ENCODE measurements around the gene S100B. TPM values are rescaled to one million over a fixed set of nuclear protein-coding genes. Genes with fewer than 3 reads are reported as not detected.
"Not testable (repeated sequence)": the region's sequence is repeated elsewhere in the genome, so short reads cannot be mapped to it uniquely, and the experiment has no call there.

S100B gene
- total RNA-seq, 1 donor from 2014 or later = 2.8 TPM

- Histone ChIP-seq H3K4me3 (peak overlapping the region; percentile 95), H3K9me3 (replicated peaks) (no peaks in the 10 kb centered on the region), H3K4me1 (peaks cover 47% of the 10 kb centered on the region), H3K27me3 (ENCODE audit: low read depth) (no peaks in the 10 kb centered on the region), H3K27ac (replicated peaks) (peak overlapping the region; percentile 99), H3K36me3 (no peaks in the 10 kb centered on the region)
- no peak for DNase-seq
- TF ChIP-seq CTCF (IDR thresholded peaks at IDR 0.05; ENCODE audit: borderline replicate concordance) = no peak
- intact Hi-C loops (cut with micrococcal nuclease) = no loop called here
These were observed 29.5 kb upstream of the S100B start for GRCh38 chr21:46634427-46634826.

GRCh38 chr21:46633566-46633965 lies 28.7 kb upstream of the S100B start:
- H3K27ac ChIP-seq (replicated peaks) = no peak overlapping the region
- intact Hi-C loops (cut with micrococcal nuclease) = no loop called here
- TF ChIP-seq CTCF (IDR thresholded peaks at IDR 0.05; ENCODE audit: borderline replicate concordance) = no peak

GRCh38 chr21:46630915-46631314 lies 26.0 kb upstream of the S100B start:
- H3K27ac ChIP-seq (replicated peaks); H3K27me3 ChIP-seq (ENCODE audit: low read depth); H3K4me3 ChIP-seq; H3K36me3 ChIP-seq; intact Hi-C loops (cut with micrococcal nuclease); H3K9me3 ChIP-seq (replicated peaks); DNase-seq: not testable (repeated sequence)
- H3K4me1 ChIP-seq = peaks cover 13% of the 10 kb centered on the region

More at GRCh38 chr21:46633566-46633965, 28.7 kb upstream of the S100B start:
- Histone ChIP-seq H3K27me3 (ENCODE audit: low read depth) (peaks cover 4% of the 10 kb centered on the region), H3K4me3 (no peak overlapping the region), H3K9me3 (replicated peaks) (no peaks in the 10 kb centered on the region), H3K4me1 (peaks cover 38% of the 10 kb centered on the region), H3K36me3 (no peaks in the 10 kb centered on the region)
- DNase-seq = no peak

GRCh38 chr21:46628868-46629267 lies 24.0 kb upstream of the S100B start:
- Histone ChIP-seq H3K36me3 (no peaks in the 10 kb centered on the region), H3K9me3 (replicated peaks) (peaks cover 20% of the 10 kb centered on the region), H3K27me3 (ENCODE audit: low read depth) (peaks cover 5% of the 10 kb centered on the region), H3K27ac (replicated peaks) (no peak overlapping the region), H3K4me3 (no peak overlapping the region), H3K4me1 (no peaks in the 10 kb centered on the region)
- DNase-seq = no peak
- TF ChIP-seq CTCF (IDR thresholded peaks at IDR 0.05; ENCODE audit: borderline replicate concordance) = no peak
- intact Hi-C loops (cut with micrococcal nuclease) = no loop called here

- TF ChIP-seq CTCF (IDR thresholded peaks at IDR 0.05; ENCODE audit: borderline replicate concordance) = no peak
- no peak overlapping the region for H3K4me3 ChIP-seq
- H3K27ac ChIP-seq (replicated peaks) = no peak overlapping the region
- H3K27me3 ChIP-seq (ENCODE audit: low read depth) = peaks cover 5% of the 10 kb centered on the region
- peaks cover 20% of the 10 kb centered on the region for H3K9me3 ChIP-seq (replicated peaks)
- no peaks in the 10 kb centered on the region for H3K36me3 ChIP-seq
- DNase-seq = no peak
- H3K4me1 ChIP-seq = no peaks in the 10 kb centered on the region
- intact Hi-C loops (cut with micrococcal nuclease) = no loop called here
These were observed 22.8 kb upstream of the S100B start for GRCh38 chr21:46627726-46628125.

- Histone ChIP-seq H3K4me3 (no peak overlapping the region), H3K36me3 (no peaks in the 10 kb centered on the region), H3K27me3 (ENCODE audit: low read depth) (peaks cover 5% of the 10 kb centered on the region), H3K4me1 (no peaks in the 10 kb centered on the region), H3K27ac (replicated peaks) (no peak overlapping the region), H3K9me3 (replicated peaks) (peaks cover 20% of the 10 kb centered on the region)
- TF ChIP-seq CTCF (IDR thresholded peaks at IDR 0.05; ENCODE audit: borderline replicate concordance) = no peak
- intact Hi-C loops (cut with micrococcal nuclease) = no loop called here
- DNase-seq = no peak
These were observed 22.2 kb upstream of the S100B start for GRCh38 chr21:46626975-46627501.

All from left ventricle myocardium inferior (tissue), 1 donor.